Activated CD4-positive, alpha-beta T cell treated with anti-CD3 and anti-CD28 coated beads for 36 hours (primary cell): Measurements from ENCODE around the gene GMPR2. TPM values are rescaled to one million over a fixed set of nuclear protein-coding genes. Genes with fewer than 3 reads are reported as not detected.

Experiments used
- ATAC-seq: fragments of 200-7000 bp; cut with Tn5 transposase; one replicate; pipeline ENCODE4 v1.10.0; 2021; ENCODE audit warnings: mild to moderate bottlenecking, moderate library complexity
- CTCF ChIA-PET: fragments of 350-600 bp; sonication (Branson Sonifier 250); formaldehyde crosslinking; loops from one replicate; lab custom pipeline; 2021; ENCODE audit warnings: antibody characterized with exemption; lab: Charles Lee
- POLR2A ChIA-PET: fragments of 350-600 bp; sonication (Branson Sonifier 250); formaldehyde crosslinking; loops from one replicate; lab custom pipeline; 2021; ENCODE audit warnings: antibody characterized with exemption, inconsistent platforms; lab: Charles Lee
- DNase-seq: peaks from one replicate; pipeline ENCODE4 v3.0.0-alpha.2; 2020
- H3K27ac Mint-ChIP-seq: one replicate; pipeline ENCODE4 v1.8.0; 2021; ENCODE audit warnings: mixed read lengths
- H3K27me3 Mint-ChIP-seq: one replicate; pipeline ENCODE4 v1.8.0; 2021; ENCODE audit warnings: mixed read lengths
- H3K36me3 Mint-ChIP-seq: one replicate; pipeline ENCODE4 v1.8.0; 2021; ENCODE audit warnings: low read depth, mixed read lengths
- H3K4me1 Mint-ChIP-seq: one replicate; pipeline ENCODE4 v1.8.0; 2021; ENCODE audit warnings: mixed read lengths
- H3K4me3 Mint-ChIP-seq: one replicate; pipeline ENCODE4 v1.8.0; 2021; ENCODE audit warnings: mild to moderate bottlenecking, moderate library complexity, mixed read lengths
- H3K9me3 Mint-ChIP-seq: one replicate; pipeline ENCODE4 v1.8.0; 2021; ENCODE audit warnings: low read depth, mixed read lengths
- intact Hi-C, 2 experiments: fragments of 100-400 bp; cut with DNase I in 1 of 2; cut with micrococcal nuclease in 1 of 2; formaldehyde crosslinking; loops; one replicate each; pipeline versions ENCODE4 v1.14.2 to v1.15.1; 2022 to 2024; cut with DNase I, micrococcal nuclease
- total RNA-seq, 2 experiments: library from RNA; stranded (reverse); gene quantifications; one replicate each; pipeline ENCODE4 v1.2.3, GENCODE V29; 2021

Gene GMPR2
- total RNA-seq, 2 experiments from 2014 or later, result 56.7 to 59.6 TPM

DNA sequence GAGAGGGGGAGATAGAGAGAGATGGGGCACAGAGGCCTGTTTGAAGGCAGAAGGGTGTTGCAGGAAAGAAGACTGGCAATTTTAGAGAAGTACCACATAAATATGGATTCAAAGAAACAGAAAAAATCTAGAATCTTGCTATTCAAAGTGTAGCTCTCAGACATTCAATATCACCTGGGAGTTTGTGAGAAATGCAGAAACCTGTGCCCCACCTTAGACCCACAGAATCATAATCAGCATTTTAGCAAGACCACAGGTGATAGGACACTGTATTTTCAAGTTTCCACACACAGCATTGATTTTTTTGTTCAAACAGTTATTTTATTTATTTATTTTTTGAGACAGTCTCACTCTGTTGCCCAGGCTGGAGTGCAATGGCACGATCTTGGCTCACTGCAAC, 3.8 kb upstream of the GMPR2 start:
- Mint-ChIP-seq H3K9me3 (no peaks in the 10 kb centered on the region), H3K4me3 (no peak overlapping the region), H3K36me3 (peaks cover 26% of the 10 kb centered on the region), H3K4me1 (peaks cover 39% of the 10 kb centered on the region), H3K27ac (no peak overlapping the region), H3K27me3 (no peaks in the 10 kb centered on the region)
- CTCF ChIA-PET, result interaction anchor here (0.6 to 2.3 kb wide), 7 partner anchors 13 to 936 kb away, joined by 3 to 11 read pairs (median 6); partner anchors contain the start of genes DHRS1, MDP1, NOP9 and TINF2
- DNase-seq (no peak), ATAC-seq (no peak)
- intact Hi-C loops, result no loop called here
- POLR2A ChIA-PET, result interaction anchor here (0.7 kb wide), 1 partner anchor 745 kb away, joined by 3 read pairs; no protein-coding TSS in a partner anchor

DNA sequence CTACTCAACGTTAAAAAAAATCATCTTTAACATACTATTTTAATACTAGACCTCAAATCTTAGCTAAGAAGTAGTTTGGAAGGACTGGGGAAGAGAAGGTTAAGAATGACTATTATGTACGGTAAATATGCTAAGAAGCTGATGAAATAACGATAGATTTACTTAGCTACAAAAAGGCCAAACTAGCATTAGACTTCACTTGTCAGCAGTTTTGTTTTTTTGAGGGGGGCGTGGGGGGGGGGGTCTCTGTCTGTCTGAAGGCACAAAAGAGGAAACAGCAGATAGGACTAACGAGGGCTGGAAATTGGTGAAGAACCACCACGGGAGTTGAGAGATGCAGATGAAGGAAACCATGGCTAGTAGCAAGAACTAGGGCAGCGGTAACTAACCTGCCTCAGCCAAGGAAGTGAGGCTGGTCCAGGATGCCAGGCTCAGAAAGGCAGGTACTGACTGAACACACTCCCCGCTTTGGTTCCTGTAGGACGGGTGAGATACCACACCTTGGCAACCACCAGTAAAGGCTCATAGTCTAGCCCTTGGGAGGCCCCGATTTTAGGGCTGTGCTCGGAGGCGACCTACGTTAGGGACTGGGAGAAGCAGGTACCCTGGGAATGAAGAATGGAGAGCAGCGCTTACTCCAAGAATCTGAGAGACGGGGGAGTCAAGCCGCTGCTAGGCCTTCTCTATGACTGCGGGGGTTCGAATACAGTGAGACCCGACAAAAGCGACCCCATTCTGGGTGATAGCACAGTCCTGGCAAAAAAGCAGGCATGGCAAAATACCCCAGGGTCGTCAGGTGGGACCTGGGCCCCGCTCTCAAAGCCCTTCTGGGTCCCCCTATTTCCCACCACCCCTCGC, 1.2 kb upstream of the GMPR2 start:
- peak overlapping the region; percentile 78 for H3K4me3 Mint-ChIP-seq
- ATAC-seq (peak; percentile 12), DNase-seq (peak; percentile 45)
- H3K27ac Mint-ChIP-seq, result peak overlapping the region; percentile 89
- ChIA-PET CTCF (interaction anchor here (0.6 to 1.6 kb wide), 6 partner anchors 10 to 102 kb away, joined by 3 to 9 read pairs (median 4); partner anchors contain the start of genes MDP1 and TINF2), POLR2A (interaction anchor here (1.0 kb wide), 1 partner anchor 18 kb away, joined by 3 read pairs; the partner anchor contains the start of gene CHMP4A)
- no peaks in the 10 kb centered on the region for H3K9me3 Mint-ChIP-seq
- H3K4me1 Mint-ChIP-seq, result peaks cover 59% of the 10 kb centered on the region
- no peaks in the 10 kb centered on the region for H3K27me3 Mint-ChIP-seq
- peaks cover 39% of the 10 kb centered on the region for H3K36me3 Mint-ChIP-seq
- intact Hi-C loops, result loop anchor here (1.0 to 5.0 kb wide), 13 partner anchors 11 to 211 kb away; partner anchors contain the start of genes CHMP4A (in 2 of the 2), DCAF11 (in 2 of the 2), EMC9 (in 2 of the 2) and NRL (in 2 of the 2)

DNA sequence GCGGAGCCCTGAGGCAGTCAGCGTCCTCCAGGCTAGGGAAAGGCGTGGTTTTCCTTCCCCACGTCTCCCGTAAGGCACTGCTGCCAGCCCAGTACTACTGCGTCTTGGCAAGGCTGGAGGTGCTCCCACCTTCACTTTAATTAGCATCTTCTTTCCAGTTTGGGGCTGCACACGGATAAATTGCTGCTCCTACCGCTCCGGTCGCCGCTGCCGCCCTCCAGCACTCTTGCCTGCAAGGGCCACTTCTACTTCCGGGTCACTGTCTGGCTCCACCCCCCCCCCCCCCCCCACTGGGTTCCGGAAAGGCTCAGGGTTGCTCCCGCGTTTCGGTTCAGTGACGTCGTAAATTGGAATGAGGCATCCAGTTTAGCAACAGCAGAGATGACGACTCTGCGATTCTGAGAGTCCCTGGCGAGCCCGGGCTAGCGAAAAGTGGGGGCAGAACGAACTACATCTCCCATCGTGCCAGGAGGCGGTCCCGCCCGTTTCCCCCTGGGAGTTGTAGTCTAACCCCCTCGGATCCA, 546 bp upstream of the GMPR2 start, which contains the start of gene NEDD8:
NEDD8 (minus strand) TSS at position 247 of the 524 bp plus-strand sequence; CDS start at position 147, 100 bp downstream.
- no peaks in the 10 kb centered on the region for H3K27me3 Mint-ChIP-seq
- peaks cover 39% of the 10 kb centered on the region for H3K36me3 Mint-ChIP-seq
- H3K4me1 Mint-ChIP-seq, result peaks cover 58% of the 10 kb centered on the region
- POLR2A ChIA-PET, result interaction anchor here (0.6 to 2.0 kb wide), 4 partner anchors 10 to 527 kb away, joined by 3 to 9 read pairs (median 5); partner anchors contain the start of genes CHMP4A and TINF2
- peak within 1 kb of the TSS; percentile 89 for H3K27ac Mint-ChIP-seq
- CTCF ChIA-PET, result interaction anchor here (1.0 to 16.9 kb wide), 4 partner anchors 10 to 101 kb away, joined by 3 to 430 read pairs (median 8); partner anchors contain the start of genes CIDEB, DHRS1, LTB4R and LTB4R2
- intact Hi-C loops, result loop anchor here (1.0 to 5.0 kb wide), 13 partner anchors 10 to 210 kb away; partner anchors contain the start of genes CHMP4A (in 2 of the 2), DCAF11 (in 2 of the 2), EMC9 (in 2 of the 2) and NRL (in 2 of the 2)
- H3K9me3 Mint-ChIP-seq, result no peaks in the 10 kb centered on the region
- ATAC-seq, result peak; percentile 91
- H3K4me3 Mint-ChIP-seq, result peak within 1 kb of the TSS; percentile 78
- peak; percentile 96 for DNase-seq

GRCh38 chr14:24233538-24233866, 773 bp downstream of the GMPR2 start:
- ChIA-PET CTCF (interaction anchor here (0.6 to 16.9 kb wide), 6 partner anchors 9 to 1692 kb away, joined by 3 to 430 read pairs (median 6); partner anchors contain the start of genes CIDEB, DHRS1, LTB4R and LTB4R2), POLR2A (interaction anchor here (1.0 to 2.0 kb wide), 3 partner anchors 9 to 41 kb away, joined by 3 to 9 read pairs (median 6); partner anchors contain the start of genes CHMP4A and TINF2)
- intact Hi-C loops, result loop anchor here (2.0 to 5.0 kb wide), 3 partner anchors 39 to 209 kb away; partner anchors contain the start of genes PSME2 (in 1 of the 2), RABGGTA (in 1 of the 2), RNF31 (in 1 of the 2) and SDR39U1 (in 1 of the 2)
- peak overlapping the region; percentile 78 for H3K4me3 Mint-ChIP-seq
- H3K27ac Mint-ChIP-seq, result peak overlapping the region; percentile 89
- H3K27me3 Mint-ChIP-seq, result no peaks in the 10 kb centered on the region
- H3K9me3 Mint-ChIP-seq, result no peaks in the 10 kb centered on the region
- peak; percentile 50 for DNase-seq
- H3K36me3 Mint-ChIP-seq, result peaks cover 49% of the 10 kb centered on the region
- ATAC-seq, result no peak
- H3K4me1 Mint-ChIP-seq, result peaks cover 65% of the 10 kb centered on the region

- DNase-seq (no peak), ATAC-seq (no peak)
- H3K4me1 Mint-ChIP-seq, result peaks cover 69% of the 10 kb centered on the region
- H3K4me3 Mint-ChIP-seq, result peak overlapping the region; percentile 78
- H3K27me3 Mint-ChIP-seq, result no peaks in the 10 kb centered on the region
- H3K27ac Mint-ChIP-seq, result peak overlapping the region; percentile 66
- POLR2A ChIA-PET, result interaction anchor here (2.0 kb wide), 1 partner anchor 8 kb away, joined by 9 read pairs; the partner anchor contains the start of gene TINF2
- intact Hi-C loops, result loop anchor here in 1 of 2 experiments (5.0 kb wide), 2 partner anchors 38 to 208 kb away; partner anchors contain the start of genes RABGGTA and SDR39U1
- H3K9me3 Mint-ChIP-seq, result no peaks in the 10 kb centered on the region
- CTCF ChIA-PET, result interaction anchor here (0.6 to 16.9 kb wide), 11 partner anchors 8 to 99 kb away, joined by 3 to 430 read pairs (median 5); partner anchors contain the start of genes CHMP4A, CIDEB, DHRS1 and LTB4R
- peaks cover 54% of the 10 kb centered on the region for H3K36me3 Mint-ChIP-seq
These were observed 1.6 kb downstream of the GMPR2 start for GRCh38 chr14:24234095-24235005.

- no peak for ATAC-seq
- no peak for DNase-seq
- H3K4me1 Mint-ChIP-seq, result peaks cover 78% of the 10 kb centered on the region
- no peaks in the 10 kb centered on the region for H3K9me3 Mint-ChIP-seq
- no peak overlapping the region for H3K4me3 Mint-ChIP-seq
- ChIA-PET CTCF (interaction anchor here (0.6 to 16.9 kb wide), 4 partner anchors 20 to 68 kb away, joined by 3 to 430 read pairs (median 4); partner anchors contain the start of genes CHMP4A, CIDEB, DHRS1 and LTB4R), POLR2A (interaction anchor here (1.3 kb wide), 1 partner anchor 11 kb away, joined by 6 read pairs; no protein-coding TSS in a partner anchor)
- H3K27me3 Mint-ChIP-seq, result no peaks in the 10 kb centered on the region
- H3K36me3 Mint-ChIP-seq, result peaks cover 67% of the 10 kb centered on the region
- peak overlapping the region; percentile 66 for H3K27ac Mint-ChIP-seq
- intact Hi-C loops, result no loop called here
These were observed 3.3 kb downstream of the GMPR2 start for GRCh38 chr14:24235804-24236688.

DNA sequence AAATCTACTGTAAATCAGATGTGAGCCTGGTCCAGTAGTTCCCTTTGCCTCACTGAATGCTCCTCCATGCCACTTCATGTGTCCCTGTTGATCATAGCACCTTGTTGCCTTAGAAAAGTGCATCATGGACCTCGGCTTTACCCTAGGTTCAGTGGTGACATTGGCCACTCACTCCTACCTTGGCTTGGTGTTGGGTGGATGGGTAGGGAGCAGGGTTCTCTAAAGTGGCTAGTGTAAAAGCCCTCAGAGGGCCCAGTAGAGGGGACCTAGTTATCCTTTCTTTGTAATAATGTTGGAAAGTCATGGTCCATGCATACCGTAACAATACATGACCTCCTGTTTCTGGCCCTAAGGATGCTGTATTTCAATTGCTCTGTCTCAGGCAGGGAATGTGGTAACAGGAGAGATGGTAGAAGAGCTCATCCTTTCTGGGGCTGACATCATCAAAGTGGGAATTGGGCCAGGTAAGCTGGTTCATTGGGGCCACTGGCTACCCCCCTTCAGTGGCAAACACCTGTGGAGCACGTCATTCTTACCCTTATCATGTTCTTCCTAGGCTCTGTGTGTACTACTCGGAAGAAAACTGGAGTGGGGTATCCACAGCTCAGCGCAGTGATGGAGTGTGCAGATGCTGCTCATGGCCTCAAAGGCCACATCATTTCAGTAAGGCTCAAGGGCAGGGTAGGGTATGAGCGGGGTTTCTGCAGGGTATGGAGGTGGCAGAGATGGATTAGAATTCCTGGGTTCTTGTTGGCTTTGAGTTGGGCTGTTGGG, 4.1 kb downstream of the GMPR2 start:
- DNase-seq (no peak), ATAC-seq (no peak)
- H3K27ac Mint-ChIP-seq, result peak overlapping the region; percentile 23
- ChIA-PET CTCF (interaction anchor here (0.7 to 16.9 kb wide), 6 partner anchors 17 to 68 kb away, joined by 3 to 430 read pairs (median 6); partner anchors contain the start of genes CHMP4A, CIDEB, DHRS1 and LTB4R), POLR2A (interaction anchor here (0.9 kb wide), 1 partner anchor 9 kb away, joined by 4 read pairs; no protein-coding TSS in a partner anchor)
- intact Hi-C loops, result no loop called here
- peaks cover 75% of the 10 kb centered on the region for H3K4me1 Mint-ChIP-seq
- H3K9me3 Mint-ChIP-seq, result no peaks in the 10 kb centered on the region
- H3K4me3 Mint-ChIP-seq, result no peak overlapping the region
- H3K36me3 Mint-ChIP-seq, result peaks cover 63% of the 10 kb centered on the region
- H3K27me3 Mint-ChIP-seq, result no peaks in the 10 kb centered on the region

DNA sequence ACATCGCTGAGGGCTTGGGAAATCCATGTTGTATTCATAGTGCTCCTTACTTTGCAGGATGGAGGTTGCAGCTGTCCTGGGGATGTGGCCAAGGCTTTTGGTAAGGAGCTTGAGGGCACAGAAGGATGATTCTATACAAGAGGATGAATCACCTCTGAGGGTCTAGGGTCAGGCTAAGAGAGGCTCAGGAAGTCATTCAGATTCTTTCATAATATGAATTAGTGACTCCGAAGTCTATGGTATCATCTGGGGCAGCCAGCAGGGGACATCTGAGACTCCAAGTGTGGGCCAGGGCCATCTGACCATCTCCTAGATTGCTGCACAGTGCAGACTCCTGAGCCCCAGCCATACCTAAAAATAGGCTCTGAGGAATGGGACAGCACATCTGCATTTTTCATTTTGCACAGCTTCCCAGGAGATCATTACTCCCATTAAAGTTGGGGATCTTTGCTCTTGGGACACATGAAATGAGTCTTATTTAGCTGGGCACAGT, 4.8 kb downstream of the GMPR2 start:
- DNase-seq (no peak), ATAC-seq (no peak)
- H3K36me3 Mint-ChIP-seq, result peaks cover 63% of the 10 kb centered on the region
- H3K4me3 Mint-ChIP-seq, result no peak overlapping the region
- no peaks in the 10 kb centered on the region for H3K27me3 Mint-ChIP-seq
- ChIA-PET POLR2A (interaction anchor here (0.9 to 1.0 kb wide), 3 partner anchors 9 to 60 kb away, joined by 3 to 4 read pairs (median 4); no protein-coding TSS in a partner anchor), CTCF (interaction anchor here (0.7 to 16.9 kb wide), 6 partner anchors 17 to 67 kb away, joined by 3 to 430 read pairs (median 5); partner anchors contain the start of genes CHMP4A, CIDEB, DHRS1 and LTB4R)
- H3K27ac Mint-ChIP-seq, result peak overlapping the region; percentile 44
- intact Hi-C loops, result no loop called here
- H3K4me1 Mint-ChIP-seq, result peaks cover 75% of the 10 kb centered on the region
- H3K9me3 Mint-ChIP-seq, result no peaks in the 10 kb centered on the region
